Large intestine (tissue), 3 donors: ENCODE measurements around the gene KCNQ1OT1. TPM values are rescaled to one million over a fixed set of nuclear protein-coding genes. Genes with fewer than 3 reads are reported as not detected.

Experiments
- DNase-seq, 2 donors: peaks; one replicate each; pipeline versions ENCODE4 v3.0.0 to v3.0.0-alpha.2; 2013
- H3K27ac ChIP-seq: one replicate; pipeline ENCODE4 v1.5.1; 2013; ENCODE audit warnings: low read length
- H3K27me3 ChIP-seq: 2 replicates; pipeline ENCODE4 v1.6.1; 2013; ENCODE audit warnings: low read length; ENCODE audit not compliant: control insufficient read depth, insufficient read depth
- H3K36me3 ChIP-seq: 2 replicates; pipeline ENCODE4 v1.6.1; 2013; ENCODE audit warnings: low read length; ENCODE audit not compliant: control insufficient read depth, insufficient read depth
- H3K4me1 ChIP-seq: one replicate; pipeline ENCODE4 v1.6.1; 2013; ENCODE audit warnings: low read length; ENCODE audit not compliant: control insufficient read depth, insufficient read depth
- H3K4me3 ChIP-seq: one replicate; pipeline ENCODE4 v1.5.1; 2013; ENCODE audit warnings: low read length
- H3K9me3 ChIP-seq: one replicate; pipeline ENCODE4 v1.6.1; 2013; ENCODE audit warnings: mild to moderate bottlenecking, low read depth, low read length, moderate library complexity; ENCODE audit not compliant: control insufficient read depth
- WGBS: methylation state at CpG from one replicate; pipeline ENCODE4 v1.1.5; 2013; ENCODE audit warnings: low lambda C conversion rate; ENCODE audit not compliant: insufficient coverage; 5-methylcytosine and 5-hydroxymethylcytosine counted together
- polyA plus RNA-seq: library from polyadenylated mRNA; unstranded; fragments of 120-200 nt; gene quantifications from one replicate; pipeline ENCODE4 v1.2.1, GENCODE V29; 2013

KCNQ1OT1 gene
- polyA plus RNA-seq, 1 donor, result 2.8 TPM

- no peaks in the 10 kb centered on the region for H3K9me3 ChIP-seq
- H3K36me3 ChIP-seq, result peaks cover 8% of the 10 kb centered on the region
- no peaks in the 10 kb centered on the region for H3K27me3 ChIP-seq
- no peak overlapping the region for H3K4me3 ChIP-seq
- no peak for DNase-seq
- H3K27ac ChIP-seq, result no peak overlapping the region
- H3K4me1 ChIP-seq, result no peaks in the 10 kb centered on the region
- WGBS, result no CpG with 5 or more reads among the region's 20 CpGs
Measured at GRCh38 chr11:2587132-2587930, 112.5 kb downstream of the KCNQ1OT1 start.

- H3K27me3 ChIP-seq, result no peaks in the 10 kb centered on the region
- DNase-seq, result no peak
- H3K27ac ChIP-seq, result no peak overlapping the region
- no peaks in the 10 kb centered on the region for H3K9me3 ChIP-seq
- WGBS, result no CpG with 5 or more reads among the region's 5 CpGs
- H3K4me1 ChIP-seq, result no peaks in the 10 kb centered on the region
- no peak overlapping the region for H3K4me3 ChIP-seq
- peaks cover 8% of the 10 kb centered on the region for H3K36me3 ChIP-seq
Measured at GRCh38 chr11:2586793-2587131, 113.0 kb downstream of the KCNQ1OT1 start.

GRCh38 chr11:2586087-2586792 lies 113.6 kb downstream of the KCNQ1OT1 start:
- Histone ChIP-seq H3K9me3 (no peaks in the 10 kb centered on the region), H3K27me3 (no peaks in the 10 kb centered on the region), H3K36me3 (peaks cover 8% of the 10 kb centered on the region), H3K4me3 (no peak overlapping the region), H3K27ac (no peak overlapping the region), H3K4me1 (no peaks in the 10 kb centered on the region)
- no CpG with 5 or more reads among the region's 18 CpGs for WGBS
- no peak for DNase-seq

GRCh38 chr11:2585566-2586086 lies 114.2 kb downstream of the KCNQ1OT1 start:
- no peaks in the 10 kb centered on the region for H3K27me3 ChIP-seq
- WGBS, result no CpG with 5 or more reads among the region's 6 CpGs
- no peak for DNase-seq
- H3K9me3 ChIP-seq, result no peaks in the 10 kb centered on the region
- H3K27ac ChIP-seq, result no peak overlapping the region
- H3K4me1 ChIP-seq, result peaks cover 3% of the 10 kb centered on the region
- peaks cover 8% of the 10 kb centered on the region for H3K36me3 ChIP-seq
- H3K4me3 ChIP-seq, result no peak overlapping the region

GRCh38 chr11:2584812-2585565 lies 114.8 kb downstream of the KCNQ1OT1 start:
- no peaks in the 10 kb centered on the region for H3K27me3 ChIP-seq
- WGBS, result no CpG with 5 or more reads among the region's 18 CpGs
- H3K4me3 ChIP-seq, result no peak overlapping the region
- peaks cover 6% of the 10 kb centered on the region for H3K4me1 ChIP-seq
- DNase-seq, result no peak
- peaks cover 6% of the 10 kb centered on the region for H3K36me3 ChIP-seq
- no peaks in the 10 kb centered on the region for H3K9me3 ChIP-seq
- no peak overlapping the region for H3K27ac ChIP-seq

- Histone ChIP-seq H3K9me3 (no peaks in the 10 kb centered on the region), H3K36me3 (peaks cover 6% of the 10 kb centered on the region), H3K27ac (no peak overlapping the region), H3K4me1 (peaks cover 6% of the 10 kb centered on the region), H3K4me3 (no peak overlapping the region), H3K27me3 (no peaks in the 10 kb centered on the region)
- DNase-seq, result no peak
- WGBS, result no CpG with 5 or more reads among the region's 4 CpGs
Measured at GRCh38 chr11:2584434-2584811, 115.4 kb downstream of the KCNQ1OT1 start.

GRCh38 chr11:2583605-2583958 lies 116.2 kb downstream of the KCNQ1OT1 start:
- no CpG with 5 or more reads among the region's 6 CpGs for WGBS
- no peak for DNase-seq
- peaks cover 6% of the 10 kb centered on the region for H3K4me1 ChIP-seq

GRCh38 chr11:2582946-2583604 lies 116.7 kb downstream of the KCNQ1OT1 start:
- Histone ChIP-seq H3K27ac (no peak overlapping the region), H3K27me3 (no peaks in the 10 kb centered on the region), H3K4me3 (no peak overlapping the region), H3K9me3 (no peaks in the 10 kb centered on the region), H3K36me3 (no peaks in the 10 kb centered on the region), H3K4me1 (peaks cover 10% of the 10 kb centered on the region)
- WGBS, result no CpG with 5 or more reads among the region's 33 CpGs
- no peak for DNase-seq

More at GRCh38 chr11:2583605-2583958, 116.2 kb downstream of the KCNQ1OT1 start:
- H3K4me3 ChIP-seq, result no peak overlapping the region
- H3K36me3 ChIP-seq, result no peaks in the 10 kb centered on the region
- H3K27ac ChIP-seq, result no peak overlapping the region
- H3K9me3 ChIP-seq, result no peaks in the 10 kb centered on the region
- H3K27me3 ChIP-seq, result no peaks in the 10 kb centered on the region

GRCh38 chr11:2582351-2582945 lies 117.3 kb downstream of the KCNQ1OT1 start:
- Histone ChIP-seq H3K4me3 (no peak overlapping the region), H3K27me3 (no peaks in the 10 kb centered on the region), H3K9me3 (no peaks in the 10 kb centered on the region), H3K4me1 (peaks cover 15% of the 10 kb centered on the region), H3K36me3 (no peaks in the 10 kb centered on the region), H3K27ac (no peak overlapping the region)
- no CpG with 5 or more reads among the region's 12 CpGs for WGBS
- no peak for DNase-seq
